Fibroblast of mammary gland (primary cell): Measurements from ENCODE around the gene TM9SF4.

Experiments used
- DNase-seq: peaks from one replicate; pipeline ENCODE4 v3.0.0-alpha.2; 2010; ENCODE audit warnings: low read depth
- H3K4me3 ChIP-seq: 2 replicates; pipeline ENCODE4 v1.5.1; 2011; ENCODE audit warnings: low read depth, mild to moderate bottlenecking, low read length, moderate library complexity; ENCODE audit not compliant: control insufficient read depth
- CTCF ChIP-seq: conservative IDR thresholded peaks from 2 replicates; pipeline ENCODE4 v1.5.1; 2011; ENCODE audit warnings: low read depth, low read length, inconsistent platforms; ENCODE audit not compliant: control insufficient read depth, insufficient read depth

TM9SF4 gene

GRCh38 chr20:32132911-32133549 lies 23.5 kb downstream of the TM9SF4 start:
- no peak for DNase-seq
- TF ChIP-seq CTCF, result no peak
- H3K4me3 ChIP-seq, result no peak overlapping the region

GRCh38 chr20:32134026-32134425 lies 24.5 kb downstream of the TM9SF4 start:
- H3K4me3 ChIP-seq, result no peak overlapping the region
- no peak for DNase-seq
- no peak for TF ChIP-seq CTCF

GRCh38 chr20:32135983-32136515 lies 26.5 kb downstream of the TM9SF4 start:
- DNase-seq, result no peak
- TF ChIP-seq CTCF, result no peak
- H3K4me3 ChIP-seq, result no peak overlapping the region

GRCh38 chr20:32138921-32139320 lies 29.4 kb downstream of the TM9SF4 start:
- DNase-seq, result no peak
- no peak for TF ChIP-seq CTCF
- H3K4me3 ChIP-seq, result no peak overlapping the region

- DNase-seq, result no peak
- H3K4me3 ChIP-seq, result no peak overlapping the region
- no peak for TF ChIP-seq CTCF
These were observed 30.4 kb downstream of the TM9SF4 start for GRCh38 chr20:32139947-32140346.

GRCh38 chr20:32140603-32141002 lies 31.1 kb downstream of the TM9SF4 start:
- H3K4me3 ChIP-seq, result no peak overlapping the region
- no peak for TF ChIP-seq CTCF
- no peak for DNase-seq
